A172 (cell line): ENCODE data around the gene ANKHD1. TPM values are rescaled to one million over a fixed set of nuclear protein-coding genes. Genes with fewer than 3 reads are reported as not detected.

Experiments used
- total RNA-seq: library from RNA; depleted of rRNA; stranded (reverse); fragments of >200 nt; shearing (Covaris generic); gene quantifications from 2 replicates; pipeline ENCODE4 v1.2.3, GENCODE V29; 2014; rRNA removed

The ANKHD1 gene
- total RNA-seq, 1 experiment from 2014 or later: 49.3 TPM

Other genes starting within 250 kb of the ANKHD1 start
- gene CYSTM1, start 226.6 kb upstream of the ANKHD1 start, total RNA-seq: 48.4 and 54.9 TPM in 2 replicates
- 201 and 255 TPM in 2 replicates for gene PFDN1, start 98.7 kb upstream of the ANKHD1 start, total RNA-seq
- 9.2 and 17.4 TPM in 2 replicates for gene HBEGF, start 55.2 kb upstream of the ANKHD1 start, total RNA-seq
- gene SLC4A9, start 41.6 kb upstream of the ANKHD1 start, total RNA-seq: not detected in 2 replicates
- gene EIF4EBP3, start 145.8 kb downstream of the ANKHD1 start, total RNA-seq: not detected in 2 replicates
- gene SRA1, start 155.6 kb downstream of the ANKHD1 start, total RNA-seq: 55.0 and 57.1 TPM in 2 replicates
- gene APBB3, start 162.8 kb downstream of the ANKHD1 start, total RNA-seq: 5.9 and 6.1 TPM in 2 replicates
- gene SLC35A4, start 163.0 kb downstream of the ANKHD1 start, total RNA-seq: 51.2 and 59.8 TPM in 2 replicates
- gene CD14, start 231.3 kb downstream of the ANKHD1 start, total RNA-seq: 2.3 TPM in 1 of 2 replicates, not detected in the other
- 1.4 and 8.8 TPM in 2 replicates for gene TMCO6, start 237.6 kb downstream of the ANKHD1 start, total RNA-seq
- 112 and 115 TPM in 2 replicates for gene NDUFA2, start 245.8 kb downstream of the ANKHD1 start, total RNA-seq
- gene IK, start 246.0 kb downstream of the ANKHD1 start, total RNA-seq: 147 and 211 TPM in 2 replicates